Effector CD8-positive, alpha-beta T cell (primary cell): ENCODE data around the gene AKIP1.

Experiments used
- DNase-seq: peaks from one replicate; lab custom pipeline; 2025; lab: John Stamatoyannopoulos, UW

Gene AKIP1

GRCh38 chr11:8961401-8961800, 50.4 kb downstream of the AKIP1 start:
- no peak for DNase-seq

- DNase-seq = no peak
Measured at GRCh38 chr11:8962841-8963240, 51.9 kb downstream of the AKIP1 start.

GRCh38 chr11:8963569-8964323, 52.8 kb downstream of the AKIP1 start:
- peak; percentile 52 for DNase-seq

- DNase-seq = peak; percentile 51
Measured at GRCh38 chr11:8964324-8965320, 53.6 kb downstream of the AKIP1 start, which contains the start of gene TMEM9B. TSS of gene TMEM9B (minus strand) at chr11:8964442. CDS start at chr11:8964313, 129 bp downstream.

- DNase-seq = no peak
Measured at GRCh38 chr11:8967184-8967583, 56.2 kb downstream of the AKIP1 start.
